Peyer's patch (tissue), 4 donors: ENCODE results near the gene CTF1.

Experiments used
- POLR2A ChIP-seq, 2 donors: fragments of 450-650 bp; IDR thresholded peaks; one replicate each; pipeline ENCODE4 v1.5.1; 2017; ENCODE audit warnings: antibody characterized with exemption in 2 of 2, mild to moderate bottlenecking in 2 of 2, moderate library complexity in 2 of 2
- TF ChIP-seq, protein P1 (sequence below), 6 experiments: fragments of 450-650 bp in 4 of 6; fragments of 200-600 bp in 2 of 6; sonication (generic) in 1 of 6; IDR thresholded peaks; one replicate each; pipeline ENCODE4 v1.5.1; 2017 to 2019; ENCODE audit warnings: antibody characterized with exemption in 6 of 6, mild to moderate bottlenecking in 3 of 6, moderate library complexity in 1 of 6

DNA sequence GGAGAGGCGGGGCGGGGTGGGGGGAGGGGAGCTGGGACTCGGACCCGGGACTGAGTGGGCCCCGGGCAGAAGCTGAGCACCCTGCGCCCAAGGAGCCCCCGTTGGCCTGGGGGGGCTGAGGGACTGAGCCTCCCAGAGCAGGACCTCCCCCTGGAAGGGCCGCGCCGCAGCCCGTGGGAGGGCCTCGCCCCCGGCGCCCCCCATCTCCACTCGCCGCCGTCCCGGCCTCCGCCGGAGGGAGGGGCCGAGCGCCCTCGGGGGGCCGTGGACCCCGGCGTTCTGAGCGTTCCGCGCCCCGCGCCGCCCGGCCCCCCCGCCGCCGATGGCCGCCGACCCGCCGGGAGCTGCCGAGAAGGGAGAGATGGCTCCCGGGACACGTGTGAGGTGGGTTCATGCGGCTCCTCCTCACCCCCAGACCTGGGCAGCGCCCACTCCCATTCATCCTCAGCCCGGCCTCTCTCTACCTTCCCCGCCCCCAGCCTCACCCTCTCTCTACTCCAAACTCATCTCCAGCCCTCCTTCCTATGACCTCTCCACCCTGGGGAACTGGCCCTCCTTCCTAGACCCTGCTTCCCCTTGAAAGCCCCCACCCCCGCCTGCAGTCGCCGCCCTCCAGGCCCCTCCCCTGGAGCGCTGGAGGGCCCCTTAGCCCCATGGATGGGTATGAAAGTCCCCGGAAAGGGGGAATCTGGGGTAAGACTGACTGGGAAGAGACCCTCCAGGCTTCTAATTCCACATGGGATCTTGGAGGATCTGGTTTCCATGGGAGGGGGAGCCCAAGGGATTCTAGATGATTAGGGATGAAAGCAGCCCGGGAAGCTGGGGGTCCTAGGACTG lies 27.9 kb downstream of the CTF1 start:
- TF ChIP-seq, protein P1, sequence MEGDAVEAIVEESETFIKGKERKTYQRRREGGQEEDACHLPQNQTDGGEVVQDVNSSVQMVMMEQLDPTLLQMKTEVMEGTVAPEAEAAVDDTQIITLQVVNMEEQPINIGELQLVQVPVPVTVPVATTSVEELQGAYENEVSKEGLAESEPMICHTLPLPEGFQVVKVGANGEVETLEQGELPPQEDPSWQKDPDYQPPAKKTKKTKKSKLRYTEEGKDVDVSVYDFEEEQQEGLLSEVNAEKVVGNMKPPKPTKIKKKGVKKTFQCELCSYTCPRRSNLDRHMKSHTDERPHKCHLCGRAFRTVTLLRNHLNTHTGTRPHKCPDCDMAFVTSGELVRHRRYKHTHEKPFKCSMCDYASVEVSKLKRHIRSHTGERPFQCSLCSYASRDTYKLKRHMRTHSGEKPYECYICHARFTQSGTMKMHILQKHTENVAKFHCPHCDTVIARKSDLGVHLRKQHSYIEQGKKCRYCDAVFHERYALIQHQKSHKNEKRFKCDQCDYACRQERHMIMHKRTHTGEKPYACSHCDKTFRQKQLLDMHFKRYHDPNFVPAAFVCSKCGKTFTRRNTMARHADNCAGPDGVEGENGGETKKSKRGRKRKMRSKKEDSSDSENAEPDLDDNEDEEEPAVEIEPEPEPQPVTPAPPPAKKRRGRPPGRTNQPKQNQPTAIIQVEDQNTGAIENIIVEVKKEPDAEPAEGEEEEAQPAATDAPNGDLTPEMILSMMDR (IDR thresholded peaks at IDR 0.05) = no peak
- TF ChIP-seq POLR2A (IDR thresholded peaks at IDR 0.05) = no peak
